Measurements from ENCODE around the gene FAM3A.

DNA sequence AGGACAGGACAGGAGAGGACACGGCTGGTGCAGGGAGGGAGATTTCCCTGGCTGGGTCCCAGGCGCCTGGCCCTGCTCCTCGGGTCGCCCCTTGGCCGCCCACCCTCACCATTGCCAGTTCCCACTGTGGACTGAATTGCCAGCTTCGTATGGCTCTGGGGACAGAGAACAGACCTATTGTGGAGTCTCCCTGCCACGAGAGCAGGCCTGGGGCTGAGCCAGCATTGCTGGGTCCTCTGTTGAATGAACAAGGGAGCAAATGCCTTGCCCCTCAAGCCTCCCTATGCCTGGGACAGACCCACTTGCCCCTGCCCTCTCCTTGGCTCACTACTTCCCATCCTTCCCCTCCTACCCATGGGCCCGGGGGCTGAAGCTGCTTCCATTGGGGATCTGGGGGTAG lies 53.6 kb downstream of the FAM3A start:
- TF ChIP-seq, protein P1, sequence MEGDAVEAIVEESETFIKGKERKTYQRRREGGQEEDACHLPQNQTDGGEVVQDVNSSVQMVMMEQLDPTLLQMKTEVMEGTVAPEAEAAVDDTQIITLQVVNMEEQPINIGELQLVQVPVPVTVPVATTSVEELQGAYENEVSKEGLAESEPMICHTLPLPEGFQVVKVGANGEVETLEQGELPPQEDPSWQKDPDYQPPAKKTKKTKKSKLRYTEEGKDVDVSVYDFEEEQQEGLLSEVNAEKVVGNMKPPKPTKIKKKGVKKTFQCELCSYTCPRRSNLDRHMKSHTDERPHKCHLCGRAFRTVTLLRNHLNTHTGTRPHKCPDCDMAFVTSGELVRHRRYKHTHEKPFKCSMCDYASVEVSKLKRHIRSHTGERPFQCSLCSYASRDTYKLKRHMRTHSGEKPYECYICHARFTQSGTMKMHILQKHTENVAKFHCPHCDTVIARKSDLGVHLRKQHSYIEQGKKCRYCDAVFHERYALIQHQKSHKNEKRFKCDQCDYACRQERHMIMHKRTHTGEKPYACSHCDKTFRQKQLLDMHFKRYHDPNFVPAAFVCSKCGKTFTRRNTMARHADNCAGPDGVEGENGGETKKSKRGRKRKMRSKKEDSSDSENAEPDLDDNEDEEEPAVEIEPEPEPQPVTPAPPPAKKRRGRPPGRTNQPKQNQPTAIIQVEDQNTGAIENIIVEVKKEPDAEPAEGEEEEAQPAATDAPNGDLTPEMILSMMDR (IDR thresholded peaks at IDR 0.05) = no peak
- no peak for TF ChIP-seq POLR2A (IDR thresholded peaks at IDR 0.05)
